Measurements from ENCODE around the gene PIGL.
"Not testable (repeated sequence)": the region's sequence is repeated elsewhere in the genome, so short reads cannot be mapped to it uniquely, and the experiment has no call there.

PIGL gene

DNA sequence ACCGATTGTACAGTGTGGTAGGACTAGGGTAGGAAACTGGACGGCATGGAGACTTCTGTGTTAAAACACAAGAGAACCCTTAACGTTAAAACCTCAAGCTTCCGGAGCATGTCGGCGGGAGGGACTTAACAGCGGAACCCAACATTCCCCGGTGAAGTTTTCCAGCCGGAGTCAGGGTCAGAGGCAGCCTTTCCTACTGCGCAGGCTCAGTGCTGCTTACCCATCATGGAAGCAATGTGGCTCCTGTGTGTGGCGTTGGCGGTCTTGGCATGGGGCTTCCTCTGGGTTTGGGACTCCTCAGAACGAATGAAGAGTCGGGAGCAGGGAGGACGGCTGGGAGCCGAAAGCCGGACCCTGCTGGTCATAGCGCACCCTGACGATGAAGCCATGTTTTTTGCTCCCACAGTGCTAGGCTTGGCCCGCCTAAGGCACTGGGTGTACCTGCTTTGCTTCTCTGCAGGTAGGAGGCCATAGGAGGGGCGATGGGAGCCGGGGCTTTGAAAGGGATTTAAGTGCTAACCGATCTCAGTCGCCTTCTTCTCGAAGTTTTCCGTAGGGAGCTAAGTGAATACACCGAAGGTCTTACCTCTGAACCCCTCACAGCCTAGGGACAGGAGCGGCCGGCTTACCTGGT is at the start of gene PIGL:
Gene PIGL, plus strand, starts transcription at position 209 of the 634 bp plus-strand sequence. Its CDS starts 17 bp downstream, at position 226.
- peak; percentile 79 for DNase-seq

DNA sequence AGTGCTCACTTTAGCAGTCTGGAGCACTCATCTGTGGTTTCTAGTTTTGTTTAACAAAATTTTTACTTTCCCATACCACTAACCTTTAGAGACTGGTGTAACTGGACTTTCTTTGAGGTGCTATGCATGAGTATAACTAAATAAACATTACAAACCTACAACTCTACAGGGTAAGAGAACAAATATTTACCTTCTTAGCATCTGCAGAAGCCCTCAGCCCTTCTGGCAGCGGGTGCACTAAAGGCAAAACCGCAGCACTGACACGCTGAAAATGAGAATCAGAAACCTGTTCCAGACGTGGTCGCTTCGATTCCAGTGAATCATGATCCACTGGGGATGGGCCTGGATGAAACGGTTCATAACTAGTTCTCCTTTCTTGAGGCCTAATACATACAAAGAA is 45.4 kb upstream of the PIGL start:
- no peak for DNase-seq

- no peak for DNase-seq
Observed at GRCh38 chr17:16178836-16179235, 38.2 kb upstream of the PIGL start.

GRCh38 chr17:16181581-16181980 is 35.4 kb upstream of the PIGL start:
- no peak for DNase-seq

DNA sequence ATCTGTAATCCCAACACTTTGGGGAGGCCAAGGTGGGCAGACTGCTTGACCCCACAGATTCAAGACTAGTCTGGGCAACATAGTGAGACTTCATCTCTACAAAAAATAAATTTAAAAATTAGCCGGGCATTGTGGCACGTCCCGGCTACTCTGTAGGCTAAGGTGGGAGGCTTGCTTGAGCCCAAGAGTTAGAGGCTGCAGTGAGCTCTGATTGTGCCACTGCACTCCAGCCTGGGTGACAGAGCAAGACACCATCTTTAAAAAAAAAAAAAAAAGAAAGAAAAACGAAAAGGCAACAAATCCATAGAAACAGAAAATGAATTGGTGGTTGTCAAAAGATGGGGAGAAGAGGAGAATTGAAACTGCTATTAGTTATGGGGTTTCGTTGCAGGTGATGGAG is 29.4 kb upstream of the PIGL start:
- no peak for DNase-seq

- DNase-seq = no peak
Observed at GRCh38 chr17:16189791-16190348, 27.1 kb upstream of the PIGL start.

- no peak for DNase-seq
Observed at GRCh38 chr17:16190703-16191360, 26.2 kb upstream of the PIGL start.

DNA sequence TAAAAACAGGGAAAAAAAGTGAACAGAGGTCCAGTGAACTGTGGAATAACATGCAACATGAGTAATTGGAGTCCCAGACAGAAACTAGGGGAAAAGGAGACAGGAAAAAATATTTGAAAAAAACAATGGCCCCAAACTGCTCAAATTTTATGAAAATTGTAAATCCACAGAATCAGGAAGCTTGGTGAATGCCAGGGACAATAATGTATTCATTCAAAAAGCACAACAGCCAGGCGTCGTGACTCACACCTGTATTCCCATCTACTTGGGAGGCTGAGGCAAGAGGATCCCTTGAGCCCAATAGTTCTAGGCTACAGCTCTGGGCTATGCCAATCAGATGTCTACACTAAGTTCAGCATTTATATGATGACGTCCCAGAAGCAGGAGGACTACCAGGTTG is 25.4 kb upstream of the PIGL start:
- DNase-seq = no peak

DNA sequence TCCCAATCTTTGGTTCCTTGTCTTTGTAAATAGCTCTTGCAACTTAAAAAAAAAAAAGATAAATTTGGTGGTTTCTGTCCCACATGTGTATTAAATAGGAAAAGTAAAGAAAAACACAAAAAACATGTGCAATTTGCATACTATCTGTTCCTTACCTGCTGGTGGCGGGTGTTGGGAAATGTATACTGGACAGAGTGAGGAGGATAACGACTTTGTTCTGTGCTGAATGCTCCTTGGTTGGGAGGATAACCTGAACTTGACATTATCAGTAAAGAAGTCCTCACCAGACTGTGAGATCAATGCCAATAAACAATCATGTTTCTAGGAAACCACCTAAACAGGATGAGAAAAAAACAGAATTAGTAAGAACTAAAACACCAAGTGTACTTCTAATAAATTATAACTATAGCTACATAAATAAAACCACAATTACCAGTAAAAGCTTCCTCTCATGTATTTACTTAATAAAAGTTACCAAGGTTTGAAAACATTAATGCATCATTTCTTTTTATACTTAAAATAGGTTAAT is 22.6 kb upstream of the PIGL start:
- not testable (repeated sequence) for DNase-seq

DNA sequence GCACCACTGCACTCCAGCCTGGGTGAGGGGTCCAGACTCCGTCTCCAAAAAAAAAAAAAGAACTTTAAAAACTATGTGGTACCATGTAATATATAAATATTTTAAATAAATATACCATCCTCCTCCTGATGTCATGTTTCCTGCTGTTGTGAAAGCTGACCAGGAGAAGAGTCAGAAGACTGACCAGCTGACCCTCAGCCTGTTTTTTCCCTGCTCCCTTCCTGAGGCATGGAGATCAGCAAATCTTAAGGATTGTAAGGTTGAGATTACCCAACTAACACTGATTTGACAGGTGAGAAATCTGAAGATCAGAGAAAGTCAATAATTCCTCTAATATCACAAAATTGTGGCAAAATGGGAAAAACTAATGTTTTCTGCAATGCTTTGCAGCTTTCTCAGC is 19.7 kb upstream of the PIGL start:
- no peak for DNase-seq

GRCh38 chr17:16199093-16199492 is 17.9 kb upstream of the PIGL start:
- no peak for DNase-seq

- not testable (repeated sequence) for DNase-seq
Observed at GRCh38 chr17:16201693-16202131, 15.3 kb upstream of the PIGL start.

DNA sequence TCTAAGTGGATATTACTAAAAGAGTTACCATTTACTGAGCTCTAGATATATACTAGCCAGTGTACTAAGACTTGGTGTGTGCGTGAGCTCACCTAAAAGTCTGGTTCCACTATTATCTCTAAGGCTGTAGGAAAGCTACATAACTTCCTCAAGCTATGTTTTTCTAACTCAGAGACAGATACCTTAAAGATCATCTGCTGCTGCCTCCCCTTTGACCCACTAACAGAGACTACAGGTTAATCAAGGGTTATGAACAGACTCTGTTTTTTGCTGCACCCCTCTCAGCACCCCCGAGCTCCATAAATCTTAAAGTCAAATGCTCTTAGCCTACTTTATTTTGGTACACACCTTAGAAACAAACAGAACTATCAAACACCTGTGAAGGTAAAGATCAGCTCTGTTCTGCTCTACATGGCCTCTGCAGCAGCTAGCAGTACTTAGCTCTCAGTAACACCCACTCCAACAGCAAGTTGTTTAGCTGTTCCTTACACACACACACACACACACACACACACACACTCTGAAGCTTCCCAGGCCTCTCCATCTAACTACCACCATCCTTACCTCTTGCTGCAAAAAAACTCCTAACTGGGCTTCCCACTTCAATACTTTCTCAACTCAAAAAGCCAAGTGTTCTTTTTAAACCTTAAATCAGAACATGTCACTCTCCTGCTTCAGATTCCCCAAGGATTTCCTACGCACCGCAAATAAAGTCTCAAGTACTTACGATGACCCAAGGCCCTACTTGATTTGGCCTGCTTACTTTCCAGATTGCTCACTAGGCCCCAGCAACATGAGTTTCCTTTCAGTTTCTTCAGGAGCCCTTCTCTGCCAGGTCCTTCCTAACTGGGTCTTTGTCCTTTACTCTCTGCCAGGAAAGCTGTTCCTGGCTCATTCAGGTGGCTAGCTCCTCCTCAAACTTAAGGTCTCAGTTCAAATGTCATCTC is 14.2 kb upstream of the PIGL start:
- DNase-seq = not testable (repeated sequence)

DNA sequence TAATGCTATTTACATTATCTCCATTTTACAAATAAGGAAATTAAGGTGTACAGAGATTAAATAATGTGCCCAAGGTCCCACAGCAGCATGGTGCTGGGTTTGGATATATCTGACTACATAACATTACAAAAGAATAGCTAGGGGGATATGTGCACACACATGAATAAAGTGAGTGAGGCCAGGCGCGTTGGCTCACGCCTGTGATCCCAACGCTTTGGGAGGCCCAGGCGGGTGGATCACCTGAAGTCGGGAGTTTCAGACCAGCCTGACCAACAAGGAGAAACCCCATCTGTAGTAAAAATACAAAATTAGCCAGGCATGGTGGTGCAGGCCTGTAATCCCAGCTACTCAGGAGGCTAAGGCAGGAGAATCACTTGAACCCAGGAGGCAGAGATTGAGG is 12.2 kb upstream of the PIGL start:
- DNase-seq = not testable (repeated sequence)

GRCh38 chr17:16211590-16211989 is 5.4 kb upstream of the PIGL start:
- no peak for DNase-seq

DNA sequence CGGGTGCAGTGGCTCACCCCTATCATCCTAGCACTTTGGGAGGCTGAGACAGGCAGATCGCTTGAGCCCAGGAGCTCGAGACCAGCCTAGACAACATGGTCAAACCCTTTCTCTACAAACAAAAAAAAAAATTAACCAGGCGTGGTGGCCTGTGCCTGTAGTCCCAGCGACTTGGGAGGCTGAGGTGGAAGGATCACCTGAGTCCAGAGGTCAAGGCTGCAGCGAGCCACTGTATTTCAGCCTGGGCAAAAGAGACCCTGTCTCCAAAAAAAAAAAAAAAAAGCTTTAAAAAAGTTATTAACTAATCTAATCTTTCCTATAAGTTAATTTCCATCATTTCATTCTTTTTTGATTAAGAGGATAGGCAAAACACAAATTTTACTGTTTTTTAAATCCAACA is 4.2 kb upstream of the PIGL start:
- DNase-seq = no peak

GRCh38 chr17:16214190-16215001 is 2.6 kb upstream of the PIGL start:
- DNase-seq = no peak

DNA sequence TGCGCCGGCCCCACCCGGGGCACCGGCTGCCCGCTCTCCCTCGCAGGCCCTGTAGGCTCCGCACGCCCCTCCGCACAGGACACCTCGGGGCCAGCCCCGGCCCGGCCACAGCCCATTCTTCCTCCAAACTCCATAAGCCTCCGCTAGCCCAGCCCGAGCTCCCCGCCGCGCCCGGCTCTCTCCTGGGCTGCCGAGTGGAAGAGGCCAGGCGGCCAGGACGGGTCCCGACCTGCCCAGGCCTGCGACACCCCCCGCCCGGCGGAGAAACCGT is 2.1 kb upstream of the PIGL start:
- no peak for DNase-seq

- DNase-seq = peak; percentile 62
Observed at GRCh38 chr17:16215273-16215964, 1.6 kb upstream of the PIGL start, which contains the start of gene NCOR1. NCOR1 (minus strand) TSS chr17:16215534; CDS start chr17:16194569, 20,965 bp downstream.

DNA sequence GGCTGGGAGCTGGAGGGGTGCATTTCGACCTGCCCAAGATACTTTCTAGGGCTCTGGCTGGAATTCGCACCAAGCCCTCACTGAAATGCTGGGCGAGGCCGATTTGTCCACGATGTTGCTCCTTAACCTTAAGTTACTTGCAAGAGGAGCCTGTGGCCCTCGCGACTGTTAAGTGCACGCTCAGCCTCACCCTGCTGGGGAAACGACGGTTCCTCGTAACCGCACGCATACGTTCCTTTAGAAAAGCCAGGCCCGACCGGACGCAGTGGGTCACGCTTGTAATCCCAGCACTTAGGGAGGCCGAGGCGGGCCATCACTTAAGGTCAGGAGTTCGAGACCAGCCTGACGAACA is 1.1 kb upstream of the PIGL start:
- no peak for DNase-seq

DNA sequence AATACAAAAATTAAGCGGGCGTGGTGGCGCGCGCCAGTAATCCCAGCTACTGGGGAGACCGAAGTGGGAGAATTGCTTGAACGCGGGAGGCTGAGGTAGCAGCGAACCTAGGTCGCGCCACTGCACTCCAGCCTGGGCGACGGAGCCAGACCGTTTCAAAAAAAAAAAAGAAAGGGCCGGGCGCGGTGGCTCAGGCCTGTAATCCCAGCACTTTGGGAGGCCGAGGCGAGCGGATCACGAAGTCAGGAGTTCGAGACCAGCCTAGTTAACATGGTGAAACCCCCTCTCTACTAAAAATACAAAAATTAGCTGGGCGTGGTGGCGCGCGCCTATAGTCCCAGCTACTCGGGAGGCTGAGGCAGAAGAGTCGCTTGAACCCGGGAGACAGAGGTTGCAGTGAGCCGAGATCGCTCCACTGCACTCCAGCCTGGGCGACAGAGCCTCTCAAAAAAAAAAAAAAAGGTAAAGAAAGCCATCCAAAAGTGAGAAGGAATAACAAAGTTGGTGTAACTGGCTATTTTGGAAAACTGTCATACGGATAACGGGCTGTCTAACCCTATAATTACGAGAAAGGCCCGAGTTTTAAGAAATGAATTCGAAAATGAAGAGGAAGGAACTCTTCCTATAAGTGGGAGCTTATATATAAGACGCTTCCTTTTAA is 539 bp upstream of the PIGL start:
- DNase-seq = not testable (repeated sequence)

All from NCI-H446 treated with DMSO at 0.1 percent for 48 hours (cell line).